ENCODE data around the gene GPR84.

GPR84 gene

GRCh38 chr12:54321363-54321762 lies 42.9 kb downstream of the GPR84 start:
- FAIRE-seq, result no peak

All from G401.6 (cell line).